T-cell (primary cell): ENCODE results near the gene BCAS3. TPM values are rescaled to one million over a fixed set of nuclear protein-coding genes. Genes with fewer than 3 reads are reported as not detected.

Source experiments
- ATAC-seq, 4 experiments: fragments of 200-7000 bp in 3 of 4; fragments of 150-1000 bp in 1 of 4; cut with Tn5 transposase; replicated peaks in 1 of 4; 1 replicate in 3 of 4; 2 replicates in 1 of 4; pipeline ENCODE4 v1.10.0; 2021; ENCODE audit warnings: moderate library complexity in 3 of 4, mild to moderate bottlenecking in 2 of 4, moderate number of reproducible peaks in 1 of 4
- CTCF ChIA-PET, 2 donors: fragments of 300-600 bp; sonication (Branson Sonifier 250); formaldehyde crosslinking; loops; one replicate each; lab custom pipeline; 2022; ENCODE audit warnings: antibody characterized with exemption in 2 of 2; lab: Charles Lee
- POLR2A ChIA-PET, 2 donors: fragments of 300-600 bp; sonication (Branson Sonifier 250); formaldehyde crosslinking; loops; one replicate each; lab custom pipeline; 2022; ENCODE audit warnings: antibody characterized with exemption in 2 of 2; lab: Charles Lee
- DNase-seq, 35 experiments: peaks; one replicate each; pipeline versions ENCODE4 v3.0.0 to v3.0.0-alpha.2; 2013 to 2023
- H3K27ac ChIP-seq: one replicate; pipeline ENCODE4 v1.5.1; 2013; ENCODE audit warnings: low read length
- H3K27me3 ChIP-seq, 2 experiments: replicated peaks in 1 of 2; 1 replicate in 1 of 2; 2 replicates in 1 of 2; pipeline versions ENCODE4 v1.6.1 to v1.7.0; 2013; ENCODE audit warnings: low read length in 1 of 2, mixed read lengths in 1 of 2; ENCODE audit not compliant: control insufficient read depth in 2 of 2, insufficient read depth in 2 of 2; ENCODE audit errors: extremely low read depth in 1 of 2
- H3K36me3 ChIP-seq, 2 donors: 1 replicate in 1 of 2; 2 replicates in 1 of 2; pipeline versions ENCODE4 v1.6.1 to v1.7.0; 2013; ENCODE audit warnings: low read length in 1 of 2; ENCODE audit not compliant: control insufficient read depth in 2 of 2, insufficient read depth in 1 of 2; ENCODE audit errors: extremely low read depth in 1 of 2
- H3K4me1 ChIP-seq, 2 experiments: 1 replicate in 1 of 2; 2 replicates in 1 of 2; pipeline versions ENCODE4 v1.6.1 to v1.7.0; 2013; ENCODE audit warnings: low read length in 2 of 2, mixed read lengths in 1 of 2; ENCODE audit not compliant: insufficient read depth in 2 of 2, control insufficient read depth in 1 of 2; ENCODE audit errors: extremely low read depth in 1 of 2
- H3K4me3 ChIP-seq, 2 donors: 1 replicate in 1 of 2; 2 replicates in 1 of 2; pipeline versions ENCODE4 v1.5.1 to v1.7.0; 2013; ENCODE audit warnings: mild to moderate bottlenecking in 2 of 2, low read length in 1 of 2, moderate library complexity in 1 of 2; ENCODE audit not compliant: control insufficient read depth in 1 of 2; ENCODE audit errors: extremely low read depth in 1 of 2
- H3K9me3 ChIP-seq: 2 replicates; pipeline ENCODE4 v1.7.0; 2013
- H3K27ac Mint-ChIP-seq, 2 donors: one replicate each; pipeline ENCODE4 v1.8.0; 2020 to 2021; ENCODE audit warnings: mild to moderate bottlenecking in 2 of 2, mixed read lengths in 2 of 2
- H3K27me3 Mint-ChIP-seq, 2 donors: one replicate each; pipeline ENCODE4 v1.8.0; 2021 to 2022; ENCODE audit warnings: mixed read lengths in 2 of 2
- H3K36me3 Mint-ChIP-seq: one replicate; pipeline ENCODE4 v1.8.0; 2021; ENCODE audit warnings: mixed read lengths
- H3K4me1 Mint-ChIP-seq, 3 donors: one replicate each; pipeline ENCODE4 v1.8.0; 2020 to 2022; ENCODE audit warnings: mixed read lengths in 3 of 3, mild to moderate bottlenecking in 1 of 3
- H3K4me3 Mint-ChIP-seq, 3 donors: one replicate each; pipeline ENCODE4 v1.8.0; 2020 to 2022; ENCODE audit warnings: mild to moderate bottlenecking in 3 of 3, mixed read lengths in 3 of 3, moderate library complexity in 3 of 3
- H3K9me3 Mint-ChIP-seq, 3 donors: one replicate each; pipeline ENCODE4 v1.8.0; 2020 to 2022; ENCODE audit warnings: mixed read lengths in 3 of 3
- WGBS: methylation state at CpG from one replicate; pipeline ENCODE4 v1.1.5; 2013; ENCODE audit warnings: missing lambda C conversion rate; ENCODE audit not compliant: insufficient coverage; 5-methylcytosine and 5-hydroxymethylcytosine counted together
- total RNA-seq, 35 experiments: library from RNA in 6 of 35; stranded (reverse) in 6 of 35; fragments of 120-200 nt in 1 of 35; gene quantifications; one replicate each; pipeline versions ENCODE4 v1.2.1 to v1.2.4 and lab custom pipeline; 2013 to 2026

Gene BCAS3
- total RNA-seq, 5 donors from 2014 or later (not counting 1 experiment from before 2014, with no cell fraction given): 33.8 to 57.8 (median 38.1) TPM

GRCh38 chr17:61380217-61380835, 702.7 kb downstream of the BCAS3 start:
- no peaks in the 10 kb centered on the region for H3K27me3 Mint-ChIP-seq
- H3K4me3 Mint-ChIP-seq: no peak overlapping the region
- H3K4me1 Mint-ChIP-seq: no peaks in the 10 kb centered on the region
- Histone ChIP-seq H3K27ac (no peak overlapping the region), H3K36me3 (no peaks in the 10 kb centered on the region), H3K9me3 (no peaks in the 10 kb centered on the region), H3K4me1 (no peaks in the 10 kb centered on the region), H3K4me3 (no peak overlapping the region), H3K27me3 (no peaks in the 10 kb centered on the region)
- no peaks in the 10 kb centered on the region for H3K9me3 Mint-ChIP-seq
- H3K27ac Mint-ChIP-seq: no peak overlapping the region
- DNase-seq (no peak), ATAC-seq (no peak)
- 100% methylated on average over 3 of the region's 10 CpGs for WGBS
- peaks cover 35% of the 10 kb centered on the region for H3K36me3 Mint-ChIP-seq
- CTCF ChIA-PET: interaction anchor here in 1 of 2 donors (0.6 kb wide), 1 partner anchor 145 kb away, joined by 5 read pairs; no protein-coding TSS in a partner anchor
- POLR2A ChIA-PET: interaction anchor here in 1 of 2 donors (0.6 kb wide), 1 partner anchor 719 kb away, joined by 3 read pairs; no protein-coding TSS in a partner anchor

GRCh38 chr17:61380836-61381525, 703.3 kb downstream of the BCAS3 start:
- H3K36me3 Mint-ChIP-seq: peaks cover 35% of the 10 kb centered on the region
- POLR2A ChIA-PET: no interaction called here
- Histone ChIP-seq H3K9me3 (no peaks in the 10 kb centered on the region), H3K36me3 (no peaks in the 10 kb centered on the region), H3K27me3 (no peaks in the 10 kb centered on the region), H3K4me3 (no peak overlapping the region), H3K4me1 (no peaks in the 10 kb centered on the region), H3K27ac (no peak overlapping the region)
- H3K4me1 Mint-ChIP-seq: no peaks in the 10 kb centered on the region
- CTCF ChIA-PET: no interaction called here
- no peak overlapping the region for H3K27ac Mint-ChIP-seq
- 94% methylated on average over 17 of the region's 18 CpGs for WGBS
- DNase-seq (no peak), ATAC-seq (no peak)
- H3K9me3 Mint-ChIP-seq: no peaks in the 10 kb centered on the region
- no peak overlapping the region for H3K4me3 Mint-ChIP-seq
- no peaks in the 10 kb centered on the region for H3K27me3 Mint-ChIP-seq

- H3K4me1 ChIP-seq: no peaks in the 10 kb centered on the region
- H3K4me3 ChIP-seq: no peak overlapping the region
- H3K27ac Mint-ChIP-seq: no peak overlapping the region
- H3K4me3 Mint-ChIP-seq: no peak overlapping the region
- no peaks in the 10 kb centered on the region for H3K36me3 ChIP-seq
- 87% methylated on average over 4 of the region's 5 CpGs for WGBS
- H3K9me3 ChIP-seq: no peaks in the 10 kb centered on the region
- peaks cover 32% of the 10 kb centered on the region for H3K36me3 Mint-ChIP-seq
- H3K27me3 Mint-ChIP-seq: no peaks in the 10 kb centered on the region
- ChIA-PET POLR2A (no interaction called here), CTCF (no interaction called here)
- no peaks in the 10 kb centered on the region for H3K27me3 ChIP-seq
- ATAC-seq (no peak), DNase-seq (no peak)
- no peaks in the 10 kb centered on the region for H3K4me1 Mint-ChIP-seq
- no peak overlapping the region for H3K27ac ChIP-seq
- no peaks in the 10 kb centered on the region for H3K9me3 Mint-ChIP-seq
Observed at GRCh38 chr17:61381537-61381936, 703.9 kb downstream of the BCAS3 start.

GRCh38 chr17:61382796-61383688, 705.4 kb downstream of the BCAS3 start:
- Histone ChIP-seq H3K27me3 (peaks cover 0 to 2% of the 10 kb centered on the region in 2 experiments), H3K27ac (no peak overlapping the region), H3K9me3 (no peaks in the 10 kb centered on the region), H3K4me3 (no peak overlapping the region), H3K4me1 (no peaks in the 10 kb centered on the region), H3K36me3 (no peaks in the 10 kb centered on the region)
- Mint-ChIP-seq H3K27ac (no peak overlapping the region), H3K4me3 (no peak overlapping the region), H3K27me3 (no peaks in the 10 kb centered on the region), H3K9me3 (no peaks in the 10 kb centered on the region), H3K36me3 (peaks cover 26% of the 10 kb centered on the region), H3K4me1 (no peaks in the 10 kb centered on the region)
- POLR2A ChIA-PET: no interaction called here
- DNase-seq (no peak), ATAC-seq (no peak)
- WGBS: 79% methylated on average over 2 of the region's 16 CpGs
- CTCF ChIA-PET: interaction anchor here in 1 of 2 donors (0.6 kb wide), 1 partner anchor 37 kb away, joined by 3 read pairs; no protein-coding TSS in a partner anchor

- ATAC-seq (no peak), DNase-seq (no peak)
- no peak overlapping the region for H3K27ac Mint-ChIP-seq
- Histone ChIP-seq H3K4me1 (no peaks in the 10 kb centered on the region), H3K27me3 (peaks cover 0 to 8% of the 10 kb centered on the region in 2 experiments), H3K27ac (no peak overlapping the region), H3K9me3 (no peaks in the 10 kb centered on the region), H3K36me3 (no peaks in the 10 kb centered on the region), H3K4me3 (no peak overlapping the region)
- 86% methylated on average over 15 of the region's 18 CpGs for WGBS
- peaks cover 22% of the 10 kb centered on the region for H3K36me3 Mint-ChIP-seq
- POLR2A ChIA-PET: no interaction called here
- CTCF ChIA-PET: no interaction called here
- no peaks in the 10 kb centered on the region for H3K9me3 Mint-ChIP-seq
- H3K27me3 Mint-ChIP-seq: no peaks in the 10 kb centered on the region
- no peak overlapping the region for H3K4me3 Mint-ChIP-seq
- peaks cover 0 to 1% (median 0%) of the 10 kb centered on the region in 3 donors for H3K4me1 Mint-ChIP-seq
Observed at GRCh38 chr17:61383689-61384201, 706.1 kb downstream of the BCAS3 start.

GRCh38 chr17:61384354-61384691, 706.7 kb downstream of the BCAS3 start:
- H3K27ac Mint-ChIP-seq: no peak overlapping the region
- CTCF ChIA-PET: no interaction called here

More at GRCh38 chr17:61384354-61384691, 706.7 kb downstream of the BCAS3 start:
- Mint-ChIP-seq H3K4me1 (peaks cover 2 to 7% (median 3%) of the 10 kb centered on the region in 3 donors), H3K27me3 (peaks cover 2% of the 10 kb centered on the region in 2 donors), H3K9me3 (no peaks in the 10 kb centered on the region), H3K4me3 (no peak overlapping the region), H3K36me3 (peaks cover 16% of the 10 kb centered on the region)
- peaks cover 0 to 12% of the 10 kb centered on the region in 2 experiments for H3K27me3 ChIP-seq
- no peak overlapping the region for H3K4me3 ChIP-seq
- H3K4me1 ChIP-seq: peaks cover 0 to 2% of the 10 kb centered on the region in 2 experiments
- ATAC-seq: no peak
- H3K36me3 ChIP-seq: no peaks in the 10 kb centered on the region
- POLR2A ChIA-PET: no interaction called here
- 100% methylated on average over 4 of the region's 8 CpGs for WGBS
- no peak overlapping the region for H3K27ac ChIP-seq
- H3K9me3 ChIP-seq: no peaks in the 10 kb centered on the region
- DNase-seq: no peak
